GM12878 (cell line): ENCODE results near the gene LAMB1. TPM values are rescaled to one million over a fixed set of nuclear protein-coding genes. Genes with fewer than 3 reads are reported as not detected.

Experiments used
- ATAC-seq: fragments of 200-7000 bp; cut with Tn5 transposase; 3 replicates; pipeline ENCODE4 v1.9.1; 2020; ENCODE audit warnings: mild to moderate bottlenecking, moderate library complexity
- BruUV-seq: library from RNA; stranded (reverse); fragments of 400-500 nt; replicated peaks from 2 replicates; lab custom pipeline; 2021; lab: Mats Ljungman, UMichigan
- CTCF ChIA-PET: fragments of 300-600 bp; sonication (Branson Sonifier 250); formaldehyde crosslinking; extraction: SDS; loops from one replicate; lab custom pipeline; 2021; ENCODE audit warnings: inconsistent platforms; lab: Yijun Ruan, JAX
- POLR2A ChIA-PET: fragments of 350-600 bp; formaldehyde crosslinking; extraction: SDS; loops from one replicate; lab custom pipeline; 2021; ENCODE audit warnings: inconsistent platforms; lab: Charles Lee
- RAD21 ChIA-PET: fragments of 300-600 bp; sonication (Branson Sonifier 250); formaldehyde crosslinking; loops from one replicate; lab custom pipeline; 2023; ENCODE audit warnings: antibody characterized with exemption; ENCODE audit not compliant: unreplicated experiment; lab: Charles Lee
- SMC1A ChIA-PET: fragments of 300-600 bp; sonication (Branson Sonifier 250); formaldehyde crosslinking; loops from one replicate; lab custom pipeline; 2023; ENCODE audit not compliant: unreplicated experiment, uncharacterized antibody; lab: Charles Lee
- DNase-seq: peaks from one replicate; pipeline ENCODE4 v3.0.0-alpha.2; 2011; ENCODE audit warnings: low read depth, low spot score
- FAIRE-seq: peaks from 3 replicates; lab custom pipeline; 2011; peaks lifted over from hg19 to GRCh38; lab: Jason Lieb, UNC
- H2AFZ ChIP-seq: 2 replicates; pipeline ENCODE4 v1.6.0; 2011; ENCODE audit warnings: low read depth, low read length, control low read depth; ENCODE audit not compliant: control insufficient read depth
- H3K27ac ChIP-seq: 2 replicates; pipeline ENCODE4 v1.5.1; 2011; ENCODE audit warnings: control low read depth; ENCODE audit not compliant: control insufficient read depth, insufficient read depth
- H3K27me3 ChIP-seq, 2 experiments: replicated peaks in 1 of 2; 2 replicates each; pipeline versions ENCODE4 v1.6.0 to v1.6.1; 2011; ENCODE audit warnings: low read length in 1 of 2; ENCODE audit not compliant: control insufficient read depth in 2 of 2, insufficient read depth in 2 of 2
- H3K36me3 ChIP-seq, 2 experiments: 2 replicates each; pipeline ENCODE4 v1.5.1; 2011; ENCODE audit warnings: low read length in 1 of 2; ENCODE audit not compliant: control insufficient read depth in 2 of 2, insufficient read depth in 2 of 2
- H3K4me1 ChIP-seq: 2 replicates; pipeline ENCODE4 v1.6.1; 2011; ENCODE audit warnings: mild to moderate bottlenecking, low read length, moderate library complexity, mixed read lengths; ENCODE audit not compliant: control insufficient read depth, insufficient read depth
- H3K4me2 ChIP-seq: 2 replicates; pipeline ENCODE4 v1.6.0; 2011; ENCODE audit warnings: control low read depth; ENCODE audit not compliant: control insufficient read depth, insufficient read depth
- H3K4me3 ChIP-seq: fragments of 200-600 bp; sonication (generic); 2 replicates; pipeline ENCODE4 v1.5.1; 2016
- H3K79me2 ChIP-seq: 2 replicates; pipeline ENCODE4 v1.6.0; 2011; ENCODE audit warnings: low read length; ENCODE audit not compliant: control insufficient read depth, insufficient read depth
- H3K9ac ChIP-seq: 2 replicates; pipeline ENCODE4 v1.8.0; 2011; ENCODE audit warnings: low read length, control low read depth, mixed read lengths; ENCODE audit not compliant: control insufficient read depth, insufficient read depth
- H3K9me3 ChIP-seq: replicated peaks from 3 replicates; pipeline ENCODE4 v1.5.1; 2011; ENCODE audit warnings: mild to moderate bottlenecking, low read length; ENCODE audit not compliant: control insufficient read depth, insufficient read depth
- H4K20me1 ChIP-seq: 2 replicates; pipeline ENCODE4 v1.6.0; 2011; ENCODE audit not compliant: control insufficient read depth, insufficient read depth
- ATF7 ChIP-seq: fragments of 450-650 bp; IDR thresholded peaks from 2 replicates; pipeline ENCODE4 v1.6.1; 2016; ENCODE audit warnings: low read depth, mild to moderate bottlenecking
- CBX5 ChIP-seq: sonication (generic); IDR thresholded peaks from 2 replicates; pipeline ENCODE4 v1.6.1; 2016; ENCODE audit warnings: low read depth, moderate library complexity, mild to moderate bottlenecking, inconsistent platforms
- CREB1 ChIP-seq: IDR thresholded peaks from 2 replicates; pipeline ENCODE4 v1.6.1; 2012; ENCODE audit warnings: low read depth, mild to moderate bottlenecking, inconsistent platforms
- HDAC6 ChIP-seq: fragments of 200-600 bp; sonication (generic); IDR thresholded peaks from one replicate; pipeline ENCODE4 v1.8.0; 2017; ENCODE audit warnings: antibody characterized with exemption; ENCODE audit not compliant: unreplicated experiment
- IKZF2 ChIP-seq, 2 experiments: fragments of 450-650 bp; IDR thresholded peaks; 2 replicates each; pipeline ENCODE4 v1.6.1; 2017; ENCODE audit warnings: mild to moderate bottlenecking in 2 of 2, moderate library complexity in 2 of 2
- NFIC ChIP-seq: IDR thresholded peaks from 2 replicates; pipeline ENCODE4 v1.6.1; 2012; ENCODE audit warnings: low read depth, mild to moderate bottlenecking, inconsistent platforms, low read length, moderate library complexity
- NR2C2 ChIP-seq: IDR thresholded peaks from 2 replicates; pipeline ENCODE4 v1.6.1; 2011; ENCODE audit warnings: borderline replicate concordance, low read depth; ENCODE audit not compliant: control insufficient read depth, insufficient read length
- RUNX3 ChIP-seq: IDR thresholded peaks from 2 replicates; pipeline ENCODE4 v1.6.1; 2012; ENCODE audit warnings: low read length, inconsistent platforms
- STAT1 ChIP-seq: fragments of 450-650 bp; conservative IDR thresholded peaks from 2 replicates; pipeline ENCODE4 v1.6.1; 2014; ENCODE audit warnings: antibody characterized with exemption, mild to moderate bottlenecking
- ZBTB11 ChIP-seq: fragments of 450-650 bp; formaldehyde crosslinking; IDR thresholded peaks from 2 replicates; pipeline ENCODE4 v1.5.0; 2022; ENCODE audit warnings: mild to moderate bottlenecking, missing genetic modification characterization
- WGBS: methylation state at CpG from one replicate; pipeline ENCODE4 v1.1.6; 2016; ENCODE audit warnings: low lambda C conversion rate; ENCODE audit not compliant: insufficient replicate concordance, insufficient coverage; ENCODE audit errors: missing lambda C conversion rate; 5-methylcytosine and 5-hydroxymethylcytosine counted together
- in situ Hi-C: fragments of 300-500 bp; cut with MboI; formaldehyde crosslinking; loops from 9 replicates; pipeline ENCODE4 v1.14.3; 2018; ENCODE audit warnings: mixed read lengths
- intact Hi-C: fragments of 100-400 bp; cut with micrococcal nuclease; formaldehyde crosslinking; loops from one replicate; pipeline ENCODE4 v1.14.2; 2022; ENCODE audit not compliant: unreplicated experiment
- polyA plus RNA-seq, 11 experiments: library from polyadenylated mRNA; depleted of rRNA in 4 of 11; unstranded in 6 of 11; stranded (reverse) in 5 of 11; fragments of >200 nt; fragmentation: Nextera tagmentation in 4 of 11; fragmentation: Illumina TruSeq in 1 of 11; extraction: Ambion mirVana in 4 of 11; extraction: Trizol in 1 of 11; gene quantifications; 1 replicate in 1 of 11; 2 replicates in 10 of 11; pipeline versions ENCODE4 v1.2.1 to v1.2.3, GENCODE V29; 2011 to 2016; ENCODE audit warnings: inconsistent platforms in 2 of 11, missing spikeins in 2 of 11, low read depth in 1 of 11
- total RNA-seq, 4 experiments: library from RNA; depleted of rRNA in 3 of 4; stranded (reverse); fragments of >200 nt in 3 of 4; fragmentation: Illumina TruSeq in 1 of 4; extraction: Trizol in 1 of 4; gene quantifications; 2 replicates each; pipeline versions ENCODE4 v1.2.1 to v1.2.3, GENCODE V29; 2013 to 2021

The LAMB1 gene
- total and polyA plus RNA-seq, 10 of the 15 experiments (the other 5 are each of a cell fraction or from before 2014, with no cell fraction given): 0.05 to 2.2 (median 1.2) TPM; not detected in 4

- TF ChIP-seq IKZF2 (IDR thresholded peaks at IDR 0.05): no peak
- TF ChIP-seq ATF7: no peak
- no peak for TF ChIP-seq HDAC6
These were observed 33.1 kb downstream of the LAMB1 start (continued) for GRCh38 chr7:107969856-107970255.

- Histone ChIP-seq H3K4me3 (no peak overlapping the region), H3K9me3 (no peaks in the 10 kb centered on the region), H2AFZ (no peak overlapping the region), H3K79me2 (no peaks in the 10 kb centered on the region), H3K36me3 (no peaks in the 10 kb centered on the region), H3K9ac (no peak overlapping the region), H3K4me1 (no peaks in the 10 kb centered on the region), H3K4me2 (no peak overlapping the region), H3K27me3 (no peaks in the 10 kb centered on the region), H3K27ac (no peak overlapping the region), H4K20me1 (no peaks in the 10 kb centered on the region)
- BruUV-seq: no TSS peak
- ChIA-PET SMC1A (no interaction called here), RAD21 (no interaction called here), CTCF (no interaction called here), POLR2A (no interaction called here)
- no peak for FAIRE-seq
- in situ Hi-C loops (no loop called here), intact Hi-C loops (no loop called here)
- ATAC-seq: no peak
- no peak for TF ChIP-seq NFIC
- TF ChIP-seq ZBTB11 (CRISPR knock-in tag): no peak
- no peak for TF ChIP-seq CBX5
- TF ChIP-seq NR2C2: no peak
- no peak for TF ChIP-seq RUNX3
- TF ChIP-seq STAT1: no peak
- no peak for TF ChIP-seq CREB1
- 13% methylated on average over 3 of the region's 3 CpGs for WGBS
- DNase-seq: no peak
These were observed 34.5 kb downstream of the LAMB1 start for GRCh38 chr7:107968449-107968848.
